ENCODE results near the gene RAB1A. TPM values are rescaled to one million over a fixed set of nuclear protein-coding genes. Genes with fewer than 3 reads are reported as not detected.

The RAB1A gene
- total and polyA plus RNA-seq, 2 of the 13 experiments (the other 11 are each of a cell fraction or from before 2014, with no cell fraction given): 206 to 226 TPM

GRCh38 chr2:65056215-65057053, 73.5 kb downstream of the RAB1A start, which contains the start of gene CEP68 (continued):
- TF ChIP-seq PRDM4 (CRISPR knock-in tag; IDR thresholded peaks at IDR 0.05; ENCODE audit: borderline replicate concordance) (no peak), AGO1 (IDR thresholded peaks at IDR 0.05; ENCODE audit: low read depth, low read length, poor library complexity, severe bottlenecking) (peak; percentile 73), ZNF441 (CRISPR knock-in tag; IDR thresholded peaks at IDR 0.05; ENCODE audit: borderline replicate concordance) (peak; percentile 63), ZBTB46 (CRISPR knock-in tag; IDR thresholded peaks at IDR 0.05; ENCODE audit: borderline replicate concordance) (0 out of 2 replicates have a peak, but pooled peaks have one; percentile 42), ZNF18 (CRISPR knock-in tag; IDR thresholded peaks at IDR 0.05; ENCODE audit: insufficient replicate concordance) (peak; percentile 60), ZNF740 (CRISPR knock-in tag; IDR thresholded peaks at IDR 0.05) (peak; percentile 71; the same call in 1 of the 2 replicates), ZFP91 (CRISPR knock-in tag; IDR thresholded peaks at IDR 0.05; ENCODE audit: borderline replicate concordance) (peak; percentile 78), TCF7 (IDR thresholded peaks at IDR 0.05; ENCODE audit: low read depth) (no peak), ZNF24 (IDR thresholded peaks at IDR 0.05) (no peak), SOX5 (CRISPR knock-in tag; IDR thresholded peaks at IDR 0.05; ENCODE audit: borderline replicate concordance) (no peak), ZNF143 (CRISPR knock-in tag; IDR thresholded peaks at IDR 0.05) (peak; percentile 10; the same call in 1 of the 2 replicates), ZBTB4 (CRISPR knock-in tag; IDR thresholded peaks at IDR 0.05; ENCODE audit: borderline replicate concordance) (no peak; the same call in none of the 2 replicates), TFAP4 (IDR thresholded peaks at IDR 0.05; ENCODE audit: borderline replicate concordance, low read depth) (no peak; the same call in 1 of the 2 replicates), SETDB1 (CRISPR knock-in tag; IDR thresholded peaks at IDR 0.05; ENCODE audit: borderline replicate concordance) (no peak)
